Breast epithelium (tissue), 4 donors: ENCODE measurements around the gene PLXND1. TPM values are rescaled to one million over a fixed set of nuclear protein-coding genes. Genes with fewer than 3 reads are reported as not detected.

ENCODE experiments used
- DNase-seq, 2 donors: peaks; one replicate each; pipeline ENCODE4 v3.0.0-alpha.2; 2019; ENCODE audit warnings: low spot score in 2 of 2
- H3K27ac ChIP-seq, 2 donors: fragments of 200-600 bp; sonication (generic) in 1 of 2; one replicate each; pipeline ENCODE4 v1.5.1; 2016 to 2019; ENCODE audit warnings: mild to moderate bottlenecking in 1 of 2
- H3K27me3 ChIP-seq, 2 donors: fragments of 200-600 bp; sonication (generic) in 1 of 2; one replicate each; pipeline versions ENCODE4 v1.5.1 to v1.6.0; 2017 to 2019; ENCODE audit warnings: control low read depth in 1 of 2, mild to moderate bottlenecking in 1 of 2
- H3K36me3 ChIP-seq: fragments of 200-600 bp; one replicate; pipeline ENCODE4 v1.5.1; 2019
- H3K4me1 ChIP-seq, 2 donors: fragments of 200-600 bp; sonication (generic); one replicate each; pipeline ENCODE4 v1.5.1; 2016 to 2019; ENCODE audit warnings: control low read depth in 1 of 2
- H3K4me3 ChIP-seq, 3 donors: fragments of 200-600 bp; sonication (generic); 1 replicate in 2 of 3; 2 replicates in 1 of 3; pipeline ENCODE4 v1.5.1; 2016 to 2019; ENCODE audit warnings: mild to moderate bottlenecking in 3 of 3, moderate library complexity in 2 of 3
- H3K9me3 ChIP-seq, 2 donors: fragments of 200-600 bp; sonication (generic) in 1 of 2; one replicate each; pipeline ENCODE4 v1.5.1; 2016 to 2019; ENCODE audit warnings: control low read depth in 1 of 2
- POLR2A ChIP-seq: fragments of 450-650 bp; IDR thresholded peaks from one replicate; pipeline ENCODE4 v1.6.1; 2016; ENCODE audit warnings: antibody characterized with exemption, mild to moderate bottlenecking, moderate library complexity
- POLR2AphosphoS5 ChIP-seq, 3 donors: sonication (generic); formaldehyde crosslinking; IDR thresholded peaks; one replicate each; pipeline ENCODE4 v1.6.1; 2017; ENCODE audit warnings: antibody characterized with exemption in 3 of 3
- intact Hi-C: fragments of 100-400 bp; cut with DNase I; formaldehyde crosslinking; loops from one replicate; pipeline ENCODE4 v1.15.1; 2023; ENCODE audit warnings: low total_unique reads
- total RNA-seq, 3 donors: library from RNA; depleted of rRNA; stranded (reverse); fragments of >200 nt; gene quantifications; one replicate each; pipeline ENCODE4 v1.1.0, GENCODE V29; 2016
- TF ChIP-seq, protein P1 (sequence below), 3 donors: fragments of 450-650 bp; IDR thresholded peaks; one replicate each; pipeline ENCODE4 v1.5.1; 2016 to 2017; ENCODE audit warnings: antibody characterized with exemption in 3 of 3, mild to moderate bottlenecking in 3 of 3, moderate library complexity in 3 of 3

PLXND1 gene
- total RNA-seq, 3 donors from 2014 or later, result 53.6 to 187 (median 118) TPM

DNA sequence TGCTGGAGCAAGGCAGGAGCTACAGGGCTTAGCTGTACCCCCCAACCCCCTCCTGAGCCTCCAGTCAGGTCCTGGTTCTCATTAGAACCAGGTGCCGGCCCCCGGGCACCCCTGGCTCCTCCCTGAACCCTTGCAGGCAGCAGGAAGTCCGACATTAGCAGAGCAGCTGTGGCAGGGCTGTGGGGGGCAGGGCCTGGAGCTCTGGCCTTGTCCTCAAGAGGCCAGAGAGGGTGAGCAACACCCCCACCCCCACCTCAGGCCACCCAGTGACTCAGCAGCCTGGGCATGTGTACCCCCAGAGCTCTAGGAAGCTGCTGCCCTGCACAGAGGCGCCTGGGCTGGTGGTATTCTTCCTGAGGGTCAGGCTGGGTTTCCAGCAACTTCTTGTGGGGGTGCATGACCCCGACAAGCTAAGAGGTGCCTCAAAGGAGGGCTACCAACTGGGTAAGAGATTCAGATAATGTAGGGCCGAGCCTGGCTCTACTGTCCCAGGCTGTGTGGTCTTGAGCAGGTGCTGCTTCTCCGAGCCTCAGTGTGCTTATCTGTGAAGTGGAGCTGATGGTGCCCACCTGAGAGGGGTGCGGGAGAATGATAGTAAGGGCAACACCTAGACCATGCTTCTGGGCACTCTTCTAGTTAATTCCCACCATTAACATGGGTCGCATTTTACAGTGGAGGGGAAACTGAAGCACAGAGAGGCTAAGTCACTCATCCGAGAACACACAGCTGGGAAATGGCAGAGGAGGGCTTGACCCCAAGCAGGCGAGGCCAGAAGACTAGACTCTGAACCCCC lies 47.5 kb downstream of the PLXND1 start:
- Histone ChIP-seq H3K27ac (peak overlapping the region in 1 of 2 donors; percentile 94), H3K9me3 (no peaks in the 10 kb centered on the region), H3K27me3 (no peaks in the 10 kb centered on the region), H3K4me3 (no peak overlapping the region), H3K4me1 (peaks cover 0 to 9% of the 10 kb centered on the region in 2 donors), H3K36me3 (no peaks in the 10 kb centered on the region)
- TF ChIP-seq, protein P1, sequence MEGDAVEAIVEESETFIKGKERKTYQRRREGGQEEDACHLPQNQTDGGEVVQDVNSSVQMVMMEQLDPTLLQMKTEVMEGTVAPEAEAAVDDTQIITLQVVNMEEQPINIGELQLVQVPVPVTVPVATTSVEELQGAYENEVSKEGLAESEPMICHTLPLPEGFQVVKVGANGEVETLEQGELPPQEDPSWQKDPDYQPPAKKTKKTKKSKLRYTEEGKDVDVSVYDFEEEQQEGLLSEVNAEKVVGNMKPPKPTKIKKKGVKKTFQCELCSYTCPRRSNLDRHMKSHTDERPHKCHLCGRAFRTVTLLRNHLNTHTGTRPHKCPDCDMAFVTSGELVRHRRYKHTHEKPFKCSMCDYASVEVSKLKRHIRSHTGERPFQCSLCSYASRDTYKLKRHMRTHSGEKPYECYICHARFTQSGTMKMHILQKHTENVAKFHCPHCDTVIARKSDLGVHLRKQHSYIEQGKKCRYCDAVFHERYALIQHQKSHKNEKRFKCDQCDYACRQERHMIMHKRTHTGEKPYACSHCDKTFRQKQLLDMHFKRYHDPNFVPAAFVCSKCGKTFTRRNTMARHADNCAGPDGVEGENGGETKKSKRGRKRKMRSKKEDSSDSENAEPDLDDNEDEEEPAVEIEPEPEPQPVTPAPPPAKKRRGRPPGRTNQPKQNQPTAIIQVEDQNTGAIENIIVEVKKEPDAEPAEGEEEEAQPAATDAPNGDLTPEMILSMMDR (IDR thresholded peaks at IDR 0.05), result no peak
- TF ChIP-seq POLR2A (no peak), POLR2AphosphoS5 (IDR thresholded peaks at IDR 0.05) (no peak)
- no peak for DNase-seq
- intact Hi-C loops, result no loop called here

DNA sequence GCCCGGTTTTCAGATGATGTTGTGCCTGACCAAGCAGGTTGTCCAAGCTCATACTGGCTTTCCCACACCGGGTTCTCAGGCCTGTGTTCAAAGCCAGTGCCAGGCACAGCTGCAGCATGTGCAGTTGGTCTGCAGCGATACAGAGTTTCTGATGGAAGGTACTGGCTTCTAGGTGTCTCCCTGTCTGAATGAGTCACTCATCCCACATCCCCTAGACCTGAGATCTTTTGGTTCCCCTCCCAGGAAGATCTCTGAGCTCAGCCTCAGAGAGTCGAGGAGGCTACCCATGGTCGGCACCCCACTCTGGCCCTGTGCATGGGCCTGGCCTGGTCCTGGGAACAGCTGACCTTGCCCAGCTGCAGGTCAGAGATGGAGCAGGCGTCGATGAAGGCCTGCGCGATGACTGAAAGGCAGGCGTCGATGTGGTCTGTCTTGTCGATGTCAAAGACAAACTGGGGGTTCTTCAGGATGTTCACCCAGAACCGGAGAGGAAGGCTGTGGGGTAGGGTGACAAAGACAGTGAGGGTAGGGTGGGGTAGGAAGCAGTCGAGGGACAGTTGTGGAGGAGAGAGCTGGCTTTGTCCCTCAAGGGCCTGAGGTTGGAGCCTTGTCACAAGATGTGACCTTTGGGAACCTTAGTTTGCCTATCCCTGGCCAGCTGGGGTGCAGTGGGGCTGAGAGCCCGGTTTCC lies 48.2 kb downstream of the PLXND1 start:
- intact Hi-C loops, result no loop called here
- H3K4me1 ChIP-seq, result peaks cover 0 to 9% of the 10 kb centered on the region in 2 donors
- H3K27ac ChIP-seq, result peak overlapping the region in 1 of 2 donors; percentile 77

DNA sequence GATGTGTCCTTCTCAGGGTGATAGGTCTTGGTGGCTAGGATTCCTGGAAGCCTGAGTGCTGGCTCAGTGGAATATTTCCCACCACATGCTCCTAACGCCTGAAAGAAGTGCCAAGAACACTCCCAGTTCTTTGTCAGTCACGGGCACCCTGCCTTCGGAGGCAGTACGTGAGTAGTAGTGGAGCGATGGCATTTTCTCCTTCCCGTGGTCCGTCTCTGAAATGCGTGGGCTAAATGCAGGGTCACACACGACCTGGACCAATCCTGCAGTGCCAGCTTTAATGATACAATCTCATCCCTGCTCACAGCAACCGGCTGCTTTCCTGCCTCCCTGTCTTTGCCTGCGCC lies 49.0 kb downstream of the PLXND1 start:
- TF ChIP-seq, protein P1 (IDR thresholded peaks at IDR 0.05), result no peak
- no peak for TF ChIP-seq POLR2A
- TF ChIP-seq POLR2AphosphoS5 (IDR thresholded peaks at IDR 0.05), result peak in 1 of 3 donors; percentile 20
- no peaks in the 10 kb centered on the region for H3K36me3 ChIP-seq
- peak overlapping the region in 1 of 2 donors; percentile 77 for H3K27ac ChIP-seq
- peaks cover 0 to 9% of the 10 kb centered on the region in 2 donors for H3K4me1 ChIP-seq
- no peaks in the 10 kb centered on the region for H3K27me3 ChIP-seq
- intact Hi-C loops, result no loop called here
- no peak for DNase-seq
- no peaks in the 10 kb centered on the region for H3K9me3 ChIP-seq
- no peak overlapping the region for H3K4me3 ChIP-seq

More for the DNA sequence above, 48.2 kb downstream of the PLXND1 start:
- TF ChIP-seq POLR2A (no peak), POLR2AphosphoS5 (IDR thresholded peaks at IDR 0.05) (no peak)
- TF ChIP-seq, protein P1 (IDR thresholded peaks at IDR 0.05), result no peak
- Histone ChIP-seq H3K27me3 (no peaks in the 10 kb centered on the region), H3K4me3 (no peak overlapping the region), H3K9me3 (no peaks in the 10 kb centered on the region), H3K36me3 (no peaks in the 10 kb centered on the region)
- no peak for DNase-seq

DNA sequence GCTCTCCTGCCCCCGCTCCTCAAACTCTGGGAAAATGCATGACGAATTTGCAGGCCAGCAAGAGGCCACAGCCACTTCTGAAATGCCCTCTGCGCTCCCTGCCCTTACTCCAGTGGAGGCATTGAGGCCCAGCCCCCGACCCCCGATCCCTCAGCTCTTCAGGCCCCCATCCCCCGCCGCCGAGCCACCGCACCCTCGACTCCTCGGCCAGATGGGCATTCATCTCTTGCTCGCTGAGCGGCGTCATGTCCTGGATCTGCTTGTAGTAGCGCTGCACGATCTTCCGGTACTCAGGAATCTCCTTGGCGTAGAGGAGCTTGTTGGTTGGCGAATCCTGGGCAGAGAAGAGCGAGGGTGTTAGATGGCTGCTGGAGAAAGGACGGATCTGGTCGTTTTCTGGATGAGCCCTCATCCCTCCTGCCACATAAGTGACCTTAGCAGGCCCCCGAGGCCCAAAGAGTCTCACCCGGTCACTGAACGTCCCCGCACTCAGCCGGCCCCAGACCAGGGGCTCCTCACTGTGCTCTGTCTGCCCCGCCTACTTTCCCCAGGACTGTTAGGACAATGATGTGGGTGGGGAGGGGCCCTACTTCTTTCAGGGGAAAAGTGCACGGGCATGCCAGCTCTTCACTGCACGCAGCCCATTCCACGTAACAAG lies 49.5 kb downstream of the PLXND1 start:
- peaks cover 0 to 9% of the 10 kb centered on the region in 2 donors for H3K4me1 ChIP-seq

More for the DNA sequence above, 49.5 kb downstream of the PLXND1 start:
- no peaks in the 10 kb centered on the region for H3K27me3 ChIP-seq
- H3K36me3 ChIP-seq, result no peaks in the 10 kb centered on the region
- intact Hi-C loops, result no loop called here
- H3K9me3 ChIP-seq, result no peaks in the 10 kb centered on the region
- TF ChIP-seq, protein P1 (IDR thresholded peaks at IDR 0.05), result no peak
- TF ChIP-seq POLR2A (no peak), POLR2AphosphoS5 (IDR thresholded peaks at IDR 0.05) (no peak)
- DNase-seq, result no peak
- peak overlapping the region in 1 of 2 donors; percentile 77 for H3K27ac ChIP-seq
- H3K4me3 ChIP-seq, result no peak overlapping the region
